Measurements from ENCODE around the gene PADI4.

Gene PADI4

DNA sequence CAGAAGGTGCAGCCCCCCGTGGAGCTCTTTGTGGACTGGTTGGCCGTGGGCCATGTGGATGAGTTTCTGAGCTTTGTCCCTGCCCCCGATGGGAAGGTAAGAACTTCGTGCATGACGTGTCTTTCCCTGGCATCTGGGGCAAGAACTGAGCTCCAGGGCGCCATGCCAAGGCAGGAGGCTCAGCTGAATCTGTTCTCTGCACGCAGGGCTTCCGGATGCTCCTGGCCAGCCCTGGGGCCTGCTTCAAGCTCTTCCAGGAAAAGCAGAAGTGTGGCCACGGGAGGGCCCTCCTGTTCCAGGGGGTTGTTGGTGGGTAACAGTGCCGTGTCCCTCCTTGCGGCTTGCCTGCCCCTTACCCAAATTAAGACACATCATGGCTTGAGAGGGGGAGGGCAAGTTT, 31.4 kb upstream of the PADI4 start:
- H3K27ac Mint-ChIP-seq, result no peak overlapping the region
- H3K4me1 Mint-ChIP-seq, result no peaks in the 10 kb centered on the region
- H3K27me3 Mint-ChIP-seq, result peaks cover 34% of the 10 kb centered on the region
- no peaks in the 10 kb centered on the region for H3K36me3 Mint-ChIP-seq
- H3K9me3 Mint-ChIP-seq, result no peaks in the 10 kb centered on the region
- H3K4me3 Mint-ChIP-seq, result no peak overlapping the region
- DNase-seq, result no peak
- CTCF ChIA-PET, result interaction anchor here (1.9 kb wide), 1 partner anchor 9 kb away, joined by 4 read pairs; no protein-coding TSS in a partner anchor

DNA sequence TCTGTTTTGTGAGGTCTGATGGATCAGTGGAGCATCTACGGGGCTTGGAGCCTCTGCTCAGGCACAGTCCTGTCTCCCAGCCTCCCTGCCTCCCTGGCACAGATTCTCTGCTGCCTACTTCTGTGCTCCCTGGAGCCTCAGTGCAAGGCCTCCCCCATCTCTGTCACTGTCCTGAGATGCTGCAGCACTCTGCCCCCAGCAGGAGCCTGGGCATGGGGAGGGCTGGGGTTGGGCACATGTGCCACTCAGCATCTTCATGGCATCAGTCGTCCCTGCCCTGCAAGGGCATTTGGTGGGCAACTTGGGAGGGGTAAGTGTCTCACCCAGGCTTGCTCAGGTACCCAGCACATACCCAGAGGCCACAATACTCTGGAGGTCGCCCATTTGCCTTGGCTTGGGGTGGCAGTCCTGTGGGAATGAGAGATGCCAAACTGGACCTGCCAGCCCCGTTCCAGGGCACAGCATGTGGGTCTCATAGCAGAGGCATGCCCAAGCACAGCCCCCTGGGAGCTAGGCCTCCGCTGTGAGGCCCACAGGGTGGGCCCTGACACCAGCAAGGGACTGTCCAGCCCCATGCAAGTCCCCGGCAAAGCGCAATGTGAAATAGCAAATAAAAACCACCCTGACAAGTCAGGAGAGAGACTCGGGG, 30.4 kb upstream of the PADI4 start:
- CTCF ChIA-PET, result interaction anchor here (0.8 kb wide), 1 partner anchor 152 kb away, joined by 3 read pairs; no protein-coding TSS in a partner anchor
- Mint-ChIP-seq H3K4me1 (no peaks in the 10 kb centered on the region), H3K4me3 (no peak overlapping the region), H3K27me3 (peaks cover 44% of the 10 kb centered on the region), H3K27ac (no peak overlapping the region), H3K9me3 (no peaks in the 10 kb centered on the region), H3K36me3 (no peaks in the 10 kb centered on the region)
- DNase-seq, result no peak

DNA sequence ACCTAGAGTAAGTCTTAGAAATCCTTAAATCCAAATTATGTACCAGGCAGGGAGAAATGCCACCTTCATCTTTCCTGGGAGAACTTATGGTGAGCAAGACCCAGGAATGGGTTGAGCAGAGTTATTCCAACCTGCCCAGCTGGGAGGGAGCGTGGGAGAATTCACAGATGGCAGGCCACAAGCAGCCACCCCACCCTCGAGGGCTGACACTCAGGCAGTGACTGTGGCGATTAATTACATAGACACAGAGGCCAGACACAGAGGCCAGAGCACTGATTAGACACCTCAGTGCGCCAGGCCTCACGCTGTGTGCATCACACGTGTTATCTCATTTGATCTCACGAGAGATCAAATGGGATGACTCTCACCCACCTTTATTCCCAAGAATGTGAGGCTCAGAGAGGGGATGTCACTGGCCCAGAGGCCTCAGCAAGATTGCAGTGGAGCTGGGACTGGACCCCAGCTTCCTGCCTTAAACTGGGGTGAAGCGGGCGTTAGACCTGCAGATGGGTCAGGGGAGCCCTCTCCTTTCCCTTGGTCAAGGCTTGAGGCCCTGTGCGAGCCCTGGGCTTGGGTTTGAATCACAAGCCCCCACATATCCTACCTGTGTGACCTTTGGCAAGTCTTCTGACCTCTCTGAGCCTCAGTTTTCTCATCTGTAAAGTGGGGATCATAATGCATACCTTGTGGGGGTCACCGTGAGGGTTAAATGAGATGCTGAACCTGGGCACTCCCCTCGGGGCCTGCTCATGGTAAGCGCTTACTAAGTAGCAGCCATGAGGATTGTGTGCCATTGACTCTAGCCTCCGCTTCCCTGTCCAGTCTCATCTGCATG, 28.8 kb upstream of the PADI4 start:
- DNase-seq, result no peak
- H3K27me3 Mint-ChIP-seq, result peaks cover 52% of the 10 kb centered on the region
- H3K36me3 Mint-ChIP-seq, result no peaks in the 10 kb centered on the region
- no peak overlapping the region for H3K27ac Mint-ChIP-seq
- no peaks in the 10 kb centered on the region for H3K9me3 Mint-ChIP-seq
- no peak overlapping the region for H3K4me3 Mint-ChIP-seq
- CTCF ChIA-PET, result no interaction called here
- no peaks in the 10 kb centered on the region for H3K4me1 Mint-ChIP-seq

DNA sequence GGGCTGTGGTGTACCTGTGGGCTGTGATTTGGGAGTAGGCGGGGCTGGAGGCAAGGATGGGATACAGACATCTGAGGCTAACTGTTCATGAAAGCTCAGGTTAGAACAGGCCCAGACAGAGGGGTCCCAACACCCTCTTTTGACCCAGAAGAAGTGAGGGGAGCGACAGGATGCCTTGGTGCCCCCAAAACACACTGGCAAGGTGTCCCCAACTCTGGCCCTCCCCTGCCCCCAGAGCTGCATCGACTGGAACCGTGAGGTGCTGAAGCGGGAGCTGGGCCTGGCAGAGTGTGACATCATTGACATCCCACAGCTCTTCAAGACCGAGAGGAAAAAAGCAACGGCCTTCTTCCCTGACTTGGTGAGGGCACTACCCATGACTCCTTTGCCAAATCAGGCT, 27.6 kb upstream of the PADI4 start:
- CTCF ChIA-PET, result interaction anchor here (1.4 kb wide), 1 partner anchor 8 kb away, joined by 4 read pairs; no protein-coding TSS in a partner anchor
- no peak overlapping the region for H3K4me3 Mint-ChIP-seq
- no peaks in the 10 kb centered on the region for H3K9me3 Mint-ChIP-seq
- no peaks in the 10 kb centered on the region for H3K36me3 Mint-ChIP-seq
- no peak for DNase-seq
- H3K4me1 Mint-ChIP-seq, result no peaks in the 10 kb centered on the region
- H3K27me3 Mint-ChIP-seq, result peaks cover 47% of the 10 kb centered on the region
- no peak overlapping the region for H3K27ac Mint-ChIP-seq

DNA sequence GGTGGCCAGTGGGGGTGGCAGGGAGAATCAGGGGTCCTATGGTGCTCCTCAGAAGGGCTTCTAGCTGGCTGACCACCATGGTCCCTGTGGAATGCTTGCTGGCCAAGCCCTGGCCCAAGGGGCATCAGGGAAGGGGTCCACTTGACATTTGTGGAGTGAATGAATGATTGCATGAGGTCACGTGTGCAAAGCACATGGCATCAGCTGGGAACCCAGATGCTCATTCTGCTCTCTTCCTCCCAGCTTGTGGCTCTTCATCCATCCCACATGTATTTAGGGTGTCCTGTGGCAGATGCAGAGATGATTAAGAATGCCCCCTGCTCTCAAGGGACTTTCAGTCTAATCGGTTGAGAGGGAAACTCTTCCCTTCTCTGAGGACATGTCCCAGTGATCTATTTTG, 27.1 kb upstream of the PADI4 start:
- no peak for DNase-seq
- Mint-ChIP-seq H3K9me3 (no peaks in the 10 kb centered on the region), H3K36me3 (no peaks in the 10 kb centered on the region), H3K4me1 (no peaks in the 10 kb centered on the region), H3K4me3 (no peak overlapping the region), H3K27me3 (peaks cover 47% of the 10 kb centered on the region), H3K27ac (no peak overlapping the region)
- CTCF ChIA-PET, result interaction anchor here (1.4 kb wide), 1 partner anchor 9 kb away, joined by 4 read pairs; no protein-coding TSS in a partner anchor

DNA sequence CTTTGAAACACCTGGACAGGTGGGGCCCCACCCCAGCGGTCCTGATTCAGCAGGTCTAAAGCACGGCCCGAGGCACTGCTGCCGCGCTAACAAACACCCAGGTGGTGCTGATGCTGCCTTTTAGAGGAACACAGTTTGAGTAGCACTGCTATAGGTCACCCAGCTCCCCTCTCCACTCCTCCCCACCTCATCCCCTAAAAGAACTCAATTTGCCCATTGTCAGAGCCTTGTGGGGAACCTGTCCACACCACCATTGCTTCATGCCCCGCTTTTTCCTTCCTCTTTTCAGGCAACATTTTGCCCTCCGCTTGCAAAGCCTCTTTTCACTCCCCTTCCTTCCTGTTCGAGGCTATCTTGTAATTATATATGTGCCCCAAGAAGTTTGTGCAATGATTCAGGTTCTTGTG, 26.2 kb upstream of the PADI4 start:
- H3K27me3 Mint-ChIP-seq, result peaks cover 43% of the 10 kb centered on the region
- H3K4me3 Mint-ChIP-seq, result no peak overlapping the region
- no peak overlapping the region for H3K27ac Mint-ChIP-seq
- no peaks in the 10 kb centered on the region for H3K36me3 Mint-ChIP-seq
- no peaks in the 10 kb centered on the region for H3K4me1 Mint-ChIP-seq
- no peaks in the 10 kb centered on the region for H3K9me3 Mint-ChIP-seq
- no peak for DNase-seq
- CTCF ChIA-PET, result interaction anchor here (1.4 kb wide), 1 partner anchor 10 kb away, joined by 4 read pairs; no protein-coding TSS in a partner anchor

DNA sequence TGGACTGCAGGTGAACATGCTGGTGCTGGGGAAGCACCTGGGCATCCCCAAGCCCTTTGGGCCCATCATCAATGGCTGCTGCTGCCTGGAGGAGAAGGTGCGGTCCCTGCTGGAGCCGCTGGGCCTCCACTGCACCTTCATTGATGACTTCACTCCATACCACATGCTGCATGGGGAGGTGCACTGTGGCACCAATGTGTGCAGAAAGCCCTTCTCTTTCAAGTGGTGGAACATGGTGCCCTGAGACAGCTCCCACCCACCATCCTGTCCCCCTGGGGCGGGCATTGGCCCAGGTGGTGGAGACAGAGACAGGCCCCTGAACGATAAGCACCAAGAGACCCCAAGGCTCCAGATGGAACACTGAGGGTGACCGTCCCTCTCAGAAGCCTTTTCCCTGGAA, 25.2 kb upstream of the PADI4 start:
- CTCF ChIA-PET, result no interaction called here
- no peaks in the 10 kb centered on the region for H3K36me3 Mint-ChIP-seq
- no peak overlapping the region for H3K4me3 Mint-ChIP-seq
- no peaks in the 10 kb centered on the region for H3K4me1 Mint-ChIP-seq
- DNase-seq, result no peak
- H3K27ac Mint-ChIP-seq, result no peak overlapping the region
- H3K27me3 Mint-ChIP-seq, result peaks cover 37% of the 10 kb centered on the region
- no peaks in the 10 kb centered on the region for H3K9me3 Mint-ChIP-seq

DNA sequence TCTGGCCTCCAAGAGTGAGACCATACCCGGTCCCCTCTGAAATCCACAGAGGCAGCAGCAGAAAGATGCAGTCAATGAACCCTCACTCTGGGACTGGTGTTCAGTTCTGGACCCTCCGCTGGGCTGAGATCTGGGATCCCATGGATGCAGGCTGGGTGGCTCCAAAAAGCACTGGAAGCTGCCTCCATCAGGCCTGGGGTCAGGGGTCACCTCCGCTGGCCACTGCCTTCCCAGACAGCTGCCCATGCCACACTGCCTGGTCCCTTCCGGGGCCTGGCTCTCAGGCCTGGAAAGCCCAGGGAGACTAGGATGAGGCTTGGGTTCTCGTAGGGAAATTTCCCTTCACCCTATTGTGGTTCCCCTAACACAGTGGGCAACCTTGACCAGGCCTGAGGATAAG, 21.4 kb upstream of the PADI4 start:
- no peak overlapping the region for H3K27ac Mint-ChIP-seq
- no peak overlapping the region for H3K4me3 Mint-ChIP-seq
- no peaks in the 10 kb centered on the region for H3K9me3 Mint-ChIP-seq
- peaks cover 26% of the 10 kb centered on the region for H3K27me3 Mint-ChIP-seq
- no peaks in the 10 kb centered on the region for H3K36me3 Mint-ChIP-seq
- CTCF ChIA-PET, result no interaction called here
- H3K4me1 Mint-ChIP-seq, result no peaks in the 10 kb centered on the region
- no peak for DNase-seq

DNA sequence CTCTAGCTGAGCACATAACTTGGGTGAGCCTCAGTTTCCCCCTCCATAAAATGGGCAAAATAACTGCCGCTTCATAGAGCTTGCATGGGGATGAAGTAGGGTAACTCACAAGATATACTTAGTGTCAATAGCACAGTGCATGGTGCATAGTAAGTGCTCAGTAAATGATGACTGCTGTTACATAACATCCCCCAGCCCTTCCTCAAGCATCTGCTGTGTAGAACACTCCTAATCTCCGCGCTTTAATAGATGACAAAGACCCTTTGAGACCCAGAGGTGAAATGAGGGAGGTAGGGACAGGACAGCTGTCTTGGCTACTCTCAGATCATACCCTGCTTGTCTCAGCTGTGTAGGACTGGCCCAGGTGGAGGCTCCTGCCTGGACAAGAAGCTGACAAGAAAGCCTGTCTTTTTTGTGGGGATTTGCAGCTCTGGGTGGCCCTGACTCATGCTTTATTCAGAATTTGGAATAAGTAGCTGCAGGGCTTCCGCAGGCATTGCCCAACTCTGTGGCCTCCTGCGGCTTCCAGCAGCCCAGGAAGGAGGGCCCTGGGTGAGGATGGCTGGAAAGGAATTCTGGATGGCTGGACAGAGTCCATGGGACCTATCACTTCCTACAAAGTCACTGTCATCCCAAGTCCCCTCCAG, 20.7 kb upstream of the PADI4 start:
- CTCF ChIA-PET, result no interaction called here
- Mint-ChIP-seq H3K4me3 (no peak overlapping the region), H3K36me3 (no peaks in the 10 kb centered on the region), H3K9me3 (no peaks in the 10 kb centered on the region), H3K27ac (no peak overlapping the region), H3K27me3 (peaks cover 20% of the 10 kb centered on the region), H3K4me1 (no peaks in the 10 kb centered on the region)
- no peak for DNase-seq

DNA sequence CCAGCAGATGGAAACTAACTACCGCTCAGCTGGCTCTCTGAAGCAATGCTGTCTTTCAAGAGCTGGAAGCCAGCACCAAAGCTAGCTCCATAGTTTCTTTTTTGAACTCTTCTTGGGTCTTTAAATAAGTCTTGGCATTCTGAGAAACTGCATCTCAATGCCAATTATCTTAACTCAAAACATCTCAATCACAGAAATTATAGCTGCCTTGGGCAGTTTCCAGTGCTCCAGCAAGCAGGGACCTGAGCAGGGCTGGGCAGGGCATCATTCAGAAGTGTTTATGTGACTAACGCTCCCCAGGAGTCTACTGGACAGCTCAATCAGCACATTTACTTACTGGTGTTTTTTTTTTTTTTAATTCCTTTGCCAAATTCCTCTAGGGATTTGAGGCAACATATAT, 18.3 kb upstream of the PADI4 start:
- no peak overlapping the region for H3K27ac Mint-ChIP-seq
- DNase-seq, result no peak
- no peak overlapping the region for H3K4me3 Mint-ChIP-seq
- no peaks in the 10 kb centered on the region for H3K4me1 Mint-ChIP-seq
- H3K9me3 Mint-ChIP-seq, result no peaks in the 10 kb centered on the region
- no peaks in the 10 kb centered on the region for H3K36me3 Mint-ChIP-seq
- CTCF ChIA-PET, result interaction anchor here (2.2 kb wide), 1 partner anchor 16 kb away, joined by 9 read pairs; no protein-coding TSS in a partner anchor
- H3K27me3 Mint-ChIP-seq, result peaks cover 6% of the 10 kb centered on the region

DNA sequence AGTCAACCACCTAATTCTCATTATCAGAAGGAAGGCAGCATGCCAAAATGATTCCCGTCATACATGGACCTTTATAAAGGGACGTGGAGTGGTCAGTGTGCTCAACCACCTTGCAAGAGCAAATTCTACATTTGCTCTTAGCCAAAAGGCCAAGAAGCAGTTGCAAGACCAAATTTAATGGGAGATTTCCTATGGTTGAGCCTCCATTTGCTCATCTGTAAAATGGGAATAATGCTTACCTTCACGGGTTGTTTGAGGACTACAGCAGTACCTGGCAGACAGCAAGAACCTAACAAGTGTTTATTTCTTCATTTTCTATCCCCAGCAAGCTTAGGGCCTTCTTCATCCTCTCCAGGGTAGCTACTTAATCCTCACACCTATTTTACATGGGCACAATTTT, 17.4 kb upstream of the PADI4 start:
- CTCF ChIA-PET, result interaction anchor here (2.2 kb wide), 1 partner anchor 17 kb away, joined by 9 read pairs; no protein-coding TSS in a partner anchor
- H3K4me3 Mint-ChIP-seq, result no peak overlapping the region
- no peak overlapping the region for H3K27ac Mint-ChIP-seq
- H3K4me1 Mint-ChIP-seq, result no peaks in the 10 kb centered on the region
- peaks cover 10% of the 10 kb centered on the region for H3K27me3 Mint-ChIP-seq
- H3K9me3 Mint-ChIP-seq, result no peaks in the 10 kb centered on the region
- H3K36me3 Mint-ChIP-seq, result no peaks in the 10 kb centered on the region
- no peak for DNase-seq

DNA sequence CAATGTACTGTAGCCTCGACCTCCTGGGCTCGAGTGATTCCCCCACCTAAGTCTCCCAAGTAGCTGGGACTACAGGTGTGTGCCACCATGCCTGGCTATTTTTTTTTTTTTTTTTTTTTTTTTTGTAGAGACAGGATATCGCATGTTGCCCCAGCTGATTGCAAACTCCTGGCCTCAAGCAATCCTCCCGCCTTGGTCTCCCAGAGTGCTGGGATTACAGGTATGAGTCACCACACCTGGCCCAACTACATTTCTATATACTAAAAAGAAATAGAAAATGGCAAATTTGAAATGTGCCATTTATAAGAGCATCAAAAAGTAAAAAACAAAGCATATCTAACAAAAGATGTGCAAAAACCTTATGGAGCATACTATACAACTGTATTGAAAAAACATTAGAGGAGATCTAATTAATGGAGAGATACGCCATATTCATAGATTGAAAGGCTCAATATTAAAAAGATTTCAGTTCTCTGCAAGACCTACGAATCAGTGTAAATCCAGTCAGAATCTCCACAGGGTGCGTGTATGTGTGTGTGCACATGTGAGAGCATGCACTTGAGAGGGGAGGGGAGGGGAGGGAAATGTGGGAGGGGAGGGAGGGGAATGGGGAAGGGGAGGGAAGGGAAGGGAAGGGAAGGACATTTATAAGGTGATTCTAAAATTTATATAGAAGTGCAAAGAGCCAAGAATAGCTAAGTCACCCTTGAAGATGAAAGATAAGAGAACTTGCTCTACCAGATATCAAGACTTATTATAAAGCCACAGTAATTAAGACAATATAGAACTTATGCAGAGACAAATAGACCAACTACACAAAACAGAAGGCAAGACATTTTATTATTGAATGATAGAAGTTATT, 15.5 kb upstream of the PADI4 start:
- H3K9me3 Mint-ChIP-seq, result no peaks in the 10 kb centered on the region
- CTCF ChIA-PET, result no interaction called here
- no peak overlapping the region for H3K27ac Mint-ChIP-seq
- no peaks in the 10 kb centered on the region for H3K4me1 Mint-ChIP-seq
- H3K4me3 Mint-ChIP-seq, result no peak overlapping the region
- no peaks in the 10 kb centered on the region for H3K36me3 Mint-ChIP-seq
- peaks cover 17% of the 10 kb centered on the region for H3K27me3 Mint-ChIP-seq
- DNase-seq, result no peak

DNA sequence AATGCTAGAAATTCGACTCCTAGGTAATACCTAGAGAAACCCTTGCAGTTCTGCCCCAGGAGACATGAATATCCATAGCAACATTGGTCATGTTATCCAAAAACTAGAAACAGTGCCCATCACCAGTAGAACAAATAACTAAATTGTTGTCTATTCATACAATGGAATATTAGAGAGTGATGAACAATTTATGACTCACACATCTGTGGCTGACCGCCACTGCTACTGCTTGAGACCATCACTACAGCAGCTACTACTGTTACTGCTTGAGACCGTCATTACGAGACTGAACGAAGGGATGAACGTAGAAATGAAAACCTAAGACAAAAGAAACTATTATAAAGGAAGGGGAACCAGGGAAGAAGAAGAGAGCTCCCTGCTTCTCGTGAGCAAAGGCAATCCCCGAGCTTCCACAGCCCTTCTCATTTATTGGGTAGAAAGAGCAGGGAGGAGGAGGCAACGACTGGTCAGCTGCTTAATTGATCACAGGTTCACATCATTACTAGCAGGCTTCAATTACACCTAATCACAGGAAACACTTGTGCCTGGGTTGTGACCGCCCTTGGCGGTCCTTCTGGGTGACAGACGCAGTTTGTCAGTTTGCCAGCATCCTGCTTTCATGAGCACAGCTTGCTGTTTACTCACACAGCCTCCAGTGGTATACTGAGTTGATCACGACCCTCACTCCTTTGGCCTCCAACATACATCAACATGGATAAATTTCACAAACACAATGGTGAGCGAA, 14.1 kb upstream of the PADI4 start:
- Mint-ChIP-seq H3K36me3 (no peaks in the 10 kb centered on the region), H3K4me3 (no peak overlapping the region), H3K4me1 (no peaks in the 10 kb centered on the region), H3K9me3 (no peaks in the 10 kb centered on the region), H3K27ac (no peak overlapping the region), H3K27me3 (peaks cover 17% of the 10 kb centered on the region)
- no peak for DNase-seq
- CTCF ChIA-PET, result no interaction called here

Data from activated naive CD4-positive, alpha-beta T cell treated with anti-CD3 and anti-CD28 coated beads, Interleukin-2, amount 10 ng/mL, durations not matched to agents 7 days and 5 days (primary cell).